Esophagus muscularis mucosa (tissue), 4 donors: ENCODE results near the gene S100A6. TPM values are rescaled to one million over a fixed set of nuclear protein-coding genes. Genes with fewer than 3 reads are reported as not detected.

Source experiments
- DNase-seq: peaks from one replicate; pipeline ENCODE4 v3.0.0-alpha.2; 2017; ENCODE audit errors: extremely low spot score
- H3K27ac ChIP-seq, 4 donors: fragments of 200-600 bp; sonication (generic); replicated peaks in 1 of 4; 1 replicate in 3 of 4; 2 replicates in 1 of 4; pipeline ENCODE4 v1.5.1; 2016 to 2019; ENCODE audit warnings: mild to moderate bottlenecking in 1 of 4
- H3K27me3 ChIP-seq, 4 donors: fragments of 200-600 bp; sonication (generic); one replicate each; pipeline versions ENCODE4 v1.5.1 to v1.6.0; 2016 to 2019
- H3K36me3 ChIP-seq, 4 donors: fragments of 200-600 bp; sonication (generic); one replicate each; pipeline ENCODE4 v1.5.1; 2016 to 2019
- H3K4me1 ChIP-seq, 4 donors: fragments of 200-600 bp; sonication (generic); one replicate each; pipeline ENCODE4 v1.5.1; 2016 to 2019
- H3K4me3 ChIP-seq, 4 donors: fragments of 200-600 bp; sonication (generic); 1 replicate in 2 of 4; 2 replicates in 2 of 4; pipeline ENCODE4 v1.5.1; 2016 to 2019; ENCODE audit warnings: mild to moderate bottlenecking in 4 of 4, moderate library complexity in 1 of 4
- H3K9me3 ChIP-seq, 4 donors: fragments of 200-600 bp; sonication (generic); 1 replicate in 3 of 4; 2 replicates in 1 of 4; pipeline ENCODE4 v1.5.1; 2016 to 2019
- EP300 ChIP-seq: sonication (generic); formaldehyde crosslinking; IDR thresholded peaks from one replicate; pipeline ENCODE4 v1.6.1; 2017; ENCODE audit warnings: antibody characterized with exemption
- POLR2A ChIP-seq: fragments of 450-650 bp; IDR thresholded peaks from one replicate; pipeline ENCODE4 v1.6.1; 2017; ENCODE audit warnings: antibody characterized with exemption, moderate library complexity, mild to moderate bottlenecking, low read depth
- POLR2AphosphoS5 ChIP-seq, 2 donors: sonication (generic); formaldehyde crosslinking; IDR thresholded peaks; one replicate each; pipeline ENCODE4 v1.6.1; 2017; ENCODE audit warnings: antibody characterized with exemption in 2 of 2
- WGBS: methylation state at CpG from one replicate; pipeline ENCODE4 v1.1.5; 2018; 5-methylcytosine and 5-hydroxymethylcytosine counted together
- intact Hi-C: fragments of 100-400 bp; cut with DNase I; formaldehyde crosslinking; loops from one replicate; pipeline ENCODE4 v1.15.1; 2023
- total RNA-seq, 4 donors: library from RNA; depleted of rRNA; stranded (reverse); fragments of >200 nt; gene quantifications; one replicate each; pipeline versions ENCODE4 v1.1.0 to v1.2.1, GENCODE V29; 2016
- TF ChIP-seq, protein P1 (sequence below), 3 experiments: fragments of 200-600 bp in 2 of 3; fragments of 450-650 bp in 1 of 3; sonication (generic) in 2 of 3; IDR thresholded peaks; one replicate each; pipeline ENCODE4 v1.5.1; 2017 to 2019; ENCODE audit warnings: antibody characterized with exemption in 3 of 3, mild to moderate bottlenecking in 2 of 3, moderate library complexity in 1 of 3

Gene S100A6
- total RNA-seq, 4 donors from 2014 or later, result 432 to 759 (median 607) TPM

- H3K4me1 ChIP-seq, result peaks cover 9 to 24% (median 14%) of the 10 kb centered on the region in 4 donors
- H3K27ac ChIP-seq, result no peak overlapping the region
- DNase-seq, result no peak
- H3K27me3 ChIP-seq, result no peaks in the 10 kb centered on the region
- intact Hi-C loops, result no loop called here
- no peaks in the 10 kb centered on the region for H3K36me3 ChIP-seq
- H3K4me3 ChIP-seq, result no peak overlapping the region
- WGBS, result 84% methylated on average over 10 of the region's 10 CpGs
- no peak for TF ChIP-seq EP300
- no peak for TF ChIP-seq POLR2AphosphoS5 (IDR thresholded peaks at IDR 0.05)
- TF ChIP-seq, protein P1, sequence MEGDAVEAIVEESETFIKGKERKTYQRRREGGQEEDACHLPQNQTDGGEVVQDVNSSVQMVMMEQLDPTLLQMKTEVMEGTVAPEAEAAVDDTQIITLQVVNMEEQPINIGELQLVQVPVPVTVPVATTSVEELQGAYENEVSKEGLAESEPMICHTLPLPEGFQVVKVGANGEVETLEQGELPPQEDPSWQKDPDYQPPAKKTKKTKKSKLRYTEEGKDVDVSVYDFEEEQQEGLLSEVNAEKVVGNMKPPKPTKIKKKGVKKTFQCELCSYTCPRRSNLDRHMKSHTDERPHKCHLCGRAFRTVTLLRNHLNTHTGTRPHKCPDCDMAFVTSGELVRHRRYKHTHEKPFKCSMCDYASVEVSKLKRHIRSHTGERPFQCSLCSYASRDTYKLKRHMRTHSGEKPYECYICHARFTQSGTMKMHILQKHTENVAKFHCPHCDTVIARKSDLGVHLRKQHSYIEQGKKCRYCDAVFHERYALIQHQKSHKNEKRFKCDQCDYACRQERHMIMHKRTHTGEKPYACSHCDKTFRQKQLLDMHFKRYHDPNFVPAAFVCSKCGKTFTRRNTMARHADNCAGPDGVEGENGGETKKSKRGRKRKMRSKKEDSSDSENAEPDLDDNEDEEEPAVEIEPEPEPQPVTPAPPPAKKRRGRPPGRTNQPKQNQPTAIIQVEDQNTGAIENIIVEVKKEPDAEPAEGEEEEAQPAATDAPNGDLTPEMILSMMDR (IDR thresholded peaks at IDR 0.05), result no peak
- TF ChIP-seq POLR2A, result no peak
- H3K9me3 ChIP-seq, result no peaks in the 10 kb centered on the region
Observed at GRCh38 chr1:153560771-153561465, 25.1 kb upstream of the S100A6 start.

GRCh38 chr1:153560241-153560640 lies 24.4 kb upstream of the S100A6 start:
- TF ChIP-seq POLR2AphosphoS5 (IDR thresholded peaks at IDR 0.05) (no peak), POLR2A (no peak), EP300 (no peak)
- TF ChIP-seq, protein P1 (IDR thresholded peaks at IDR 0.05), result no peak
- intact Hi-C loops, result no loop called here
- H3K27me3 ChIP-seq, result no peaks in the 10 kb centered on the region
- 100% methylated on average over 2 of the region's 2 CpGs for WGBS
- H3K9me3 ChIP-seq, result no peaks in the 10 kb centered on the region
- H3K36me3 ChIP-seq, result no peaks in the 10 kb centered on the region
- peaks cover 2 to 17% (median 7%) of the 10 kb centered on the region in 4 donors for H3K4me1 ChIP-seq
- H3K27ac ChIP-seq, result no peak overlapping the region
- DNase-seq, result no peak
- no peak overlapping the region for H3K4me3 ChIP-seq

- intact Hi-C loops, result no loop called here
- H3K27me3 ChIP-seq, result no peaks in the 10 kb centered on the region
- peaks cover 12 to 22% (median 21%) of the 10 kb centered on the region in 4 donors for H3K4me1 ChIP-seq
- no peaks in the 10 kb centered on the region for H3K9me3 ChIP-seq
- 97% methylated on average over 3 of the region's 3 CpGs for WGBS
- TF ChIP-seq POLR2AphosphoS5 (IDR thresholded peaks at IDR 0.05), result no peak
- H3K36me3 ChIP-seq, result no peaks in the 10 kb centered on the region
- H3K4me3 ChIP-seq, result no peak overlapping the region
- DNase-seq, result no peak
- no peak overlapping the region for H3K27ac ChIP-seq
Observed at GRCh38 chr1:153557877-153558276, 22.1 kb upstream of the S100A6 start.

GRCh38 chr1:153556348-153556747 lies 20.6 kb upstream of the S100A6 start:
- WGBS, result 100% methylated on average over 1 of the region's 1 CpG
- Histone ChIP-seq H3K36me3 (no peaks in the 10 kb centered on the region), H3K27me3 (no peaks in the 10 kb centered on the region), H3K4me1 (peaks cover 12 to 24% (median 22%) of the 10 kb centered on the region in 4 donors), H3K9me3 (no peaks in the 10 kb centered on the region), H3K27ac (no peak overlapping the region), H3K4me3 (no peak overlapping the region)
- no peak for TF ChIP-seq POLR2AphosphoS5 (IDR thresholded peaks at IDR 0.05)
- TF ChIP-seq, protein P1 (IDR thresholded peaks at IDR 0.05), result no peak
- TF ChIP-seq EP300, result no peak
- TF ChIP-seq POLR2A, result no peak
- DNase-seq, result no peak
- intact Hi-C loops, result no loop called here

DNA sequence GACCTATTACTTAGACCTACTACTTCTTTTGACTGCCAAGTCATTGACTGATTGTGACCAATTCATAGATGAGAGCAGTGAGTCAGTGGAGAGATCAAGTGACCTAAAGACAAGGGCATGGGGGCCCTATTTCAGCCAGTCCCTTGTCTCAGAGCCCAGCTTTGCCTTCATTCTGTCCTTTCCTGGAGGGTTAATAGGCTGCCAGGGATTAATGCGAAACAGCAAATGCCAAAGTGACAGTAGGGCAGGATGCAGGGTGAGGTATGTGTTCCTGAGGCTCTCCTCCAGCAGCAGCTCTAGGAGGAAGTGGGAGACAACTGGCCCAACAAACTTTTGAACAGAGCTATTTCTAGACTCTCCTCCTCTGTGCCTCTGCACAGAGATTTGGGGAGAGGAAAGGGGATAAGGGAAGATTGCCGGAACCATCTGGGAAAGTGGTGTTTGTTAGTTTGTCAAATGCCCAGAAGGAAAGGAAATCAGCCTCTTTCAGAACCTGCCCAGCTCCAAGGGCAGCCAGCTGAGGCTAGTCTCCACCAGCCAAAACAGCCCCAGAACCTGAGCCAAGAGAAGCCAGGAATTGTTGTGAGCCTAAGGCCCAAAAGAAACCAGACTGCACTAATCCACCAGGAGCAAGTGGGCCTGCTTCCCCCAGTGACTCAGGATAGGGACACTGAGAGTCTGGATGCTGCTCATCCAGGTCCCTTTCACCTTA lies 18.2 kb upstream of the S100A6 start:
- 52% methylated on average over 2 of the region's 2 CpGs for WGBS
- TF ChIP-seq POLR2AphosphoS5 (IDR thresholded peaks at IDR 0.05) (no peak), POLR2A (no peak), EP300 (no peak)
- TF ChIP-seq, protein P1 (IDR thresholded peaks at IDR 0.05), result no peak
- Histone ChIP-seq H3K27me3 (no peaks in the 10 kb centered on the region), H3K36me3 (no peaks in the 10 kb centered on the region), H3K27ac (peak overlapping the region; percentile 60 to 78 (median 74)), H3K9me3 (no peaks in the 10 kb centered on the region), H3K4me3 (no peak overlapping the region), H3K4me1 (peaks cover 28 to 42% (median 39%) of the 10 kb centered on the region in 4 donors)
- intact Hi-C loops, result no loop called here
- DNase-seq, result no peak
